Suprapubic skin (tissue), 4 donors: ENCODE data around the gene BTBD7. TPM values are rescaled to one million over a fixed set of nuclear protein-coding genes. Genes with fewer than 3 reads are reported as not detected.
A peak's percentile ranks its signal among the peaks of the same experiment; 100 is the strongest.

ENCODE experiments used
- DNase-seq, 2 donors: peaks; one replicate each; pipeline ENCODE4 v3.0.0-alpha.2; 2019; ENCODE audit warnings: low spot score in 2 of 2
- H3K27ac ChIP-seq: fragments of 200-600 bp; sonication (generic); one replicate; pipeline ENCODE4 v1.5.1; 2019
- H3K27me3 ChIP-seq: fragments of 200-600 bp; sonication (generic); one replicate; pipeline ENCODE4 v1.5.1; 2019
- H3K36me3 ChIP-seq: fragments of 200-600 bp; sonication (generic); one replicate; pipeline ENCODE4 v1.5.1; 2019
- H3K4me1 ChIP-seq: fragments of 200-600 bp; sonication (generic); one replicate; pipeline ENCODE4 v1.5.1; 2019
- H3K4me3 ChIP-seq: fragments of 200-600 bp; sonication (generic); one replicate; pipeline ENCODE4 v1.5.1; 2019; ENCODE audit warnings: mild to moderate bottlenecking
- H3K9me3 ChIP-seq: fragments of 200-600 bp; sonication (generic); one replicate; pipeline ENCODE4 v1.5.1; 2019
- CTCF ChIP-seq, 2 donors: fragments of 200-600 bp in 1 of 2; fragments of 450-650 bp in 1 of 2; sonication (generic) in 1 of 2; IDR thresholded peaks; one replicate each; pipeline ENCODE4 v1.5.1; 2016 to 2019; ENCODE audit warnings: antibody characterized with exemption in 2 of 2, mild to moderate bottlenecking in 1 of 2, moderate library complexity in 1 of 2
- EP300 ChIP-seq: sonication (generic); formaldehyde crosslinking; IDR thresholded peaks from one replicate; pipeline ENCODE4 v1.6.1; 2017; ENCODE audit warnings: antibody characterized with exemption
- POLR2A ChIP-seq, 2 donors: fragments of 450-650 bp; IDR thresholded peaks; one replicate each; pipeline ENCODE4 v1.6.1; 2017; ENCODE audit warnings: antibody characterized with exemption in 2 of 2, mild to moderate bottlenecking in 2 of 2, moderate library complexity in 2 of 2
- POLR2AphosphoS5 ChIP-seq, 3 donors: sonication (generic); formaldehyde crosslinking; IDR thresholded peaks; one replicate each; pipeline ENCODE4 v1.6.1; 2017; ENCODE audit warnings: antibody characterized with exemption in 3 of 3
- WGBS: methylation state at CpG from one replicate; pipeline ENCODE4 v1.1.5; 2018; 5-methylcytosine and 5-hydroxymethylcytosine counted together
- total RNA-seq, 4 donors: library from RNA; depleted of rRNA; stranded (reverse); fragments of >200 nt; gene quantifications; one replicate each; pipeline ENCODE4 v1.1.0, GENCODE V29; 2016

Gene BTBD7
- total RNA-seq, 4 donors from 2014 or later = 18.8 to 27.0 (median 23.6) TPM

- no peak for DNase-seq
- TF ChIP-seq EP300 = no peak
- no peak for TF ChIP-seq POLR2AphosphoS5 (IDR thresholded peaks at IDR 0.05)
- no peak for TF ChIP-seq CTCF (IDR thresholded peaks at IDR 0.05)
- TF ChIP-seq POLR2A (IDR thresholded peaks at IDR 0.05) = no peak
Measured at GRCh38 chr14:93220509-93220908, 112.3 kb downstream of the BTBD7 start.

DNA sequence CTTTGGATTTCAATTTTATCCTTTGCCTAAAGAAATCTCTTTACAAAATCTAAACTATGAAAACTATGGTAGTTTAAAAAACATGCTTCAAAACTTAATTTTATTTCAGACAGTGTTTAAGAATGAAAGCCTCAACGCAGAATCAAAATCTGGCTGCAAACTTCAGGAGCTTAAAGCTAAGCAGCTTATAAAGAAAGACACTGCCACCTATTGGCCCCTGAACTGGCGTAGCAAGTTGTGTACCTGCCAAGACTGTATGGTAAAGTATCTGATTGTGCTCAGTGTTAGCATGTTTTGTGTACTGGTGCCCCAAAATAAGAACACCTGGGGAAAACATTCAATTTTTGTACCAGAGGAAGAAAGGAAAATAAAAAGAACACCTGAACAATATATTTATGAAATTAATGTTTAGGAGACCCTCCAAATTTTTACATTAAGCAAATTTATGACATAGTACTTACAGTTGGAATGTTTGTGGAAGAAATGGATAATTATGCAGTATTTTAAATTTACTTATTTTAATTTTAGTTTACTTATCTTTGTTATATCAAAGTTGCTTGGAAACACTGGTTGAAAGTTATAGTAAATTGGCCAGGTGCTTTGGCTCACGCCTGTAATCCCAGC, 113.6 kb downstream of the BTBD7 start:
- H3K36me3 ChIP-seq = peaks cover 92% of the 10 kb centered on the region
- H3K4me3 ChIP-seq = no peak overlapping the region
- no peak for DNase-seq
- TF ChIP-seq CTCF (IDR thresholded peaks at IDR 0.05) = peak in 1 of 2 donors; percentile 52
- no peak for TF ChIP-seq POLR2A (IDR thresholded peaks at IDR 0.05)
- no peak overlapping the region for H3K27ac ChIP-seq
- WGBS = 54% methylated on average over 3 of the region's 3 CpGs
- H3K9me3 ChIP-seq = no peaks in the 10 kb centered on the region
- no peaks in the 10 kb centered on the region for H3K4me1 ChIP-seq
- H3K27me3 ChIP-seq = no peaks in the 10 kb centered on the region

More at GRCh38 chr14:93220509-93220908, 112.3 kb downstream of the BTBD7 start:
- H3K4me1 ChIP-seq = no peaks in the 10 kb centered on the region
- no peak overlapping the region for H3K4me3 ChIP-seq
- H3K9me3 ChIP-seq = no peaks in the 10 kb centered on the region
- H3K27ac ChIP-seq = no peak overlapping the region
- no peaks in the 10 kb centered on the region for H3K27me3 ChIP-seq
- peaks cover 91% of the 10 kb centered on the region for H3K36me3 ChIP-seq

GRCh38 chr14:93214598-93214997, 118.2 kb downstream of the BTBD7 start:
- DNase-seq = no peak
- Histone ChIP-seq H3K9me3 (no peaks in the 10 kb centered on the region), H3K27ac (no peak overlapping the region), H3K36me3 (peaks cover 79% of the 10 kb centered on the region), H3K4me3 (no peak overlapping the region), H3K4me1 (peaks cover 2% of the 10 kb centered on the region), H3K27me3 (no peaks in the 10 kb centered on the region)
- TF ChIP-seq CTCF (IDR thresholded peaks at IDR 0.05) = no peak
- TF ChIP-seq POLR2A (IDR thresholded peaks at IDR 0.05) = no peak
- no peak for TF ChIP-seq POLR2AphosphoS5 (IDR thresholded peaks at IDR 0.05)
- no peak for TF ChIP-seq EP300
- WGBS = 94% methylated on average over 2 of the region's 2 CpGs

DNA sequence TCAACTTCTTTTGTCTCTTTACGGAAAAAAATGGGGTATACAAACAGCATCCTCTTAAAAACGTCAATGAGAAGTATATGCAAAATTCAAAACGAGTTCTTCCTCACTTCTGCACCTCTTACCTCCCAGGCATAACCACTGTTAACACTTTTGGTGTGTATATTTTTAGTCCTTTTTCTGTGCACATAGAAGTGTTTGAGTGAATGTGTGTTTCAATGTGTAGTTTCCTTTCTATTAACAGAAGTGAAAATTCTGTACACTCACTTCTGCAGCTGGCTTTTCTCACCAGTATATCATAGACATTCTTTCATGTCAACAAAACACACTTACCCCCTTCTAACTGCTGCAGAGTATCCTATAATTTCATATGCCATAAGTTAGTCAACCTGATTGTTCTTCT, 120.4 kb downstream of the BTBD7 start:
- Histone ChIP-seq H3K36me3 (peaks cover 62% of the 10 kb centered on the region), H3K4me3 (no peak overlapping the region), H3K27me3 (no peaks in the 10 kb centered on the region), H3K27ac (no peak overlapping the region), H3K9me3 (no peaks in the 10 kb centered on the region), H3K4me1 (peaks cover 19% of the 10 kb centered on the region)
- DNase-seq = no peak
- no peak for TF ChIP-seq EP300
- no peak for TF ChIP-seq POLR2AphosphoS5 (IDR thresholded peaks at IDR 0.05)
- no peak for TF ChIP-seq POLR2A (IDR thresholded peaks at IDR 0.05)
- TF ChIP-seq CTCF (IDR thresholded peaks at IDR 0.05) = no peak
- 82% methylated on average over 3 of the region's 3 CpGs for WGBS

DNA sequence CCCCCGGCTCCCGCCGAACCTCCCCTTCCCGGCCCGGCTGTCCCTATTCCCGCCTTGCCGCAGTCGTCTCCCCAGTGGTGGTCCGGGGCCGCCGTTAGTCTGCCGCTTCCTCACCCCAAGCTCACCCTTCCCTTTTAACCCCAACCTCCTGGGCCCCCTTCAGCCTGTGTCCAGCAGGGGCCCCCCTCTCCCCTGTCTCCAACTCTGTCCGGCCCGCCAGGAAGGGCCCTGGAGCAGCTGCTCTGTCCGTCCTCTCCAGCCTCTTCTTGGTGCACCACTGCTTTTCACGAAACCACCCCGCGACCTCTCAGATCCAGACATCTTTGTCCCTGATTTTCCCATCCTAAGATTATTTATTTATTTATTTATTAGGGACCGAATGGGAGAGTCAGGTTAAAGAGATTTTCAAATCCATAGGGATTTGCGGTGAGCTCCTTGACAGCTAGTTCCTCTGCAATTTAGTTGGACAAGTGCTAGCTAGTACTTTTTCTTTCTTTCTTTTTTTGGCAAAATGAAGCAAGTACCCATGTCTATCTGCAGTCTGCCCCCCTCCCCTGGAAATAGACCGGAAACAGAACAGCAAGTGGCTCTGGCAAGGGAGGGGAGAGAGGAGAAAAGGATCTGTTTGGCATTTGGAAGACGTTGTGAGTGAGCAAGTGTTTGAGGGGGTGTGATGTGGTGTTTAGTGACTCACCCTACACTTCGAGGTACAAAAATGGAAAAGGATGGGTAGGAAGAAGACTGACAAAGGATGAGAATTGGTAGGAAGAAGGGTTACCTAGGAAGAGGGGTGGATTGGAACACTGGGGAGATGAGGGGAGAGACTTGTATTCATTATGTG, 125.1 kb downstream of the BTBD7 start:
- peak overlapping the region; percentile 85 for H3K27ac ChIP-seq
- no peak for DNase-seq
- no peak for TF ChIP-seq EP300
- no peak for TF ChIP-seq POLR2AphosphoS5 (IDR thresholded peaks at IDR 0.05)
- no peak for TF ChIP-seq POLR2A (IDR thresholded peaks at IDR 0.05)
- no peak for TF ChIP-seq CTCF (IDR thresholded peaks at IDR 0.05)
- H3K4me3 ChIP-seq = peak overlapping the region; percentile 98
- WGBS = under 1% methylated on average over 23 of the region's 23 CpGs
- H3K27me3 ChIP-seq = no peaks in the 10 kb centered on the region
- H3K9me3 ChIP-seq = no peaks in the 10 kb centered on the region
- peaks cover 15% of the 10 kb centered on the region for H3K36me3 ChIP-seq
- H3K4me1 ChIP-seq = peaks cover 33% of the 10 kb centered on the region
